GM12891 (cell line): ENCODE results near the gene SAMD5.

Experiments used
- PAX5 ChIP-seq: IDR thresholded peaks from 2 replicates; pipeline ENCODE4 v1.6.1; 2011; ENCODE audit warnings: low read length, moderate library complexity, mild to moderate bottlenecking; ENCODE audit not compliant: insufficient read depth, severe bottlenecking
- POLR2A ChIP-seq: IDR thresholded peaks from 2 replicates; pipeline ENCODE4 v1.6.1; 2011; ENCODE audit warnings: low read depth, low read length, control low read depth
- POLR2AphosphoS5 ChIP-seq: IDR thresholded peaks from 2 replicates; pipeline ENCODE4 v1.6.1; 2011; ENCODE audit warnings: low read depth, low read length, control low read depth
- TAF1 ChIP-seq: IDR thresholded peaks from 2 replicates; pipeline ENCODE4 v1.6.1; 2011; ENCODE audit warnings: low read depth, low read length, control low read depth

DNA sequence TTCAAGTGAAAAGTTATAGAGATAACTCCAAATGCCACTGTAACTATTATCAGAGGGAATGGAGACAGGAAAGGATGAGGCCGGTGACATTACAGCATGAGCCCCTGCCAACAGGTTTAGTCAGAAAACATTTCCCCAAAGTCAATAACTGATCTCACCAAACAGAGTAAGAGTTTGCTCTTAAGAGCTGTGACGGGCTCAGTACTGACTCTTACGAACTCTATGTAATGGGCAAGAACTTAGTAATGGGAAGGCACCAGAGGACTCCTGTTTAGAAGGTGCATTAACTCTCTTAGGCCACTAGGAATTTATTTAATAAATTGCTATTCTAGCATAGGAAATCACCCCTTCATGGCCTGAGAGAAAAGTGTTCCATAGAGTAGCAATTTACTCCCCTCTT lies 76.8 kb downstream of the SAMD5 start:
- no peak for TF ChIP-seq POLR2AphosphoS5
- TF ChIP-seq POLR2A = no peak
- TF ChIP-seq PAX5 = no peak
- TF ChIP-seq TAF1 = no peak
